GM12878 (cell line): Measurements from ENCODE around the gene SNAPC2. TPM values are rescaled to one million over a fixed set of nuclear protein-coding genes. Genes with fewer than 3 reads are reported as not detected.

Source experiments
- BCL11A ChIP-seq: IDR thresholded peaks from 2 replicates; pipeline ENCODE4 v1.6.1; 2011; ENCODE audit warnings: low read depth, low read length
- DPF2 ChIP-seq: fragments of 450-650 bp; IDR thresholded peaks from 2 replicates; pipeline ENCODE4 v1.6.1; 2017; ENCODE audit warnings: mild to moderate bottlenecking
- GATAD2B ChIP-seq: fragments of 450-650 bp; conservative IDR thresholded peaks from 2 replicates; pipeline ENCODE4 v1.6.1; 2017; ENCODE audit warnings: low read depth, mild to moderate bottlenecking, moderate library complexity
- HDAC2 ChIP-seq: fragments of 200-600 bp; sonication (generic); IDR thresholded peaks from 2 replicates; pipeline ENCODE4 v1.6.1; 2017
- IRF5 ChIP-seq: fragments of 450-650 bp; IDR thresholded peaks from 2 replicates; pipeline ENCODE4 v1.6.1; 2017; ENCODE audit warnings: borderline replicate concordance
- NBN ChIP-seq: fragments of 450-650 bp; IDR thresholded peaks from 2 replicates; pipeline ENCODE4 v1.6.1; 2016
- NRF1 ChIP-seq: conservative IDR thresholded peaks from 2 replicates; pipeline ENCODE4 v1.6.1; 2011; ENCODE audit warnings: mild to moderate bottlenecking, low read depth, low read length, improper control_type of control experiment
- POLR2AphosphoS2 ChIP-seq: IDR thresholded peaks from 2 replicates; pipeline ENCODE4 v1.6.1; 2011; ENCODE audit warnings: low read depth, mild to moderate bottlenecking, low read length, improper control_type of control experiment, moderate library complexity
- RAD51 ChIP-seq: fragments of 450-650 bp; IDR thresholded peaks from 2 replicates; pipeline ENCODE4 v1.6.1; 2016; ENCODE audit warnings: moderate library complexity, mild to moderate bottlenecking, inconsistent platforms
- SREBF2 ChIP-seq: IDR thresholded peaks from 2 replicates; pipeline ENCODE4 v1.6.1; 2012; ENCODE audit warnings: mild to moderate bottlenecking, low read length
- STAT1 ChIP-seq: fragments of 450-650 bp; conservative IDR thresholded peaks from 2 replicates; pipeline ENCODE4 v1.6.1; 2014; ENCODE audit warnings: antibody characterized with exemption, mild to moderate bottlenecking
- ZNF622 ChIP-seq: fragments of 450-650 bp; IDR thresholded peaks from 2 replicates; pipeline ENCODE4 v1.6.1; 2017; ENCODE audit warnings: mild to moderate bottlenecking, inconsistent platforms
- ZNF687 ChIP-seq: fragments of 450-650 bp; IDR thresholded peaks from 2 replicates; pipeline ENCODE4 v1.6.1; 2017; ENCODE audit warnings: mild to moderate bottlenecking, moderate library complexity
- polyA plus RNA-seq, 11 experiments: library from polyadenylated mRNA; depleted of rRNA in 4 of 11; unstranded in 6 of 11; stranded (reverse) in 5 of 11; fragments of >200 nt; fragmentation: Nextera tagmentation in 4 of 11; fragmentation: Illumina TruSeq in 1 of 11; extraction: Ambion mirVana in 4 of 11; extraction: Trizol in 1 of 11; gene quantifications; 1 replicate in 1 of 11; 2 replicates in 10 of 11; pipeline versions ENCODE4 v1.2.1 to v1.2.3, GENCODE V29; 2011 to 2016; ENCODE audit warnings: inconsistent platforms in 2 of 11, missing spikeins in 2 of 11, low read depth in 1 of 11
- total RNA-seq, 4 experiments: library from RNA; depleted of rRNA in 3 of 4; stranded (reverse); fragments of >200 nt in 3 of 4; fragmentation: Illumina TruSeq in 1 of 4; extraction: Trizol in 1 of 4; gene quantifications; 2 replicates each; pipeline versions ENCODE4 v1.2.1 to v1.2.3, GENCODE V29; 2013 to 2021
- TF ChIP-seq, protein P1 (sequence below): IDR thresholded peaks from 2 replicates; pipeline ENCODE4 v1.6.1; 2012; ENCODE audit warnings: improper control_type of control experiment, low read depth, low read length; ENCODE audit not compliant: insufficient replicate concordance
- TF ChIP-seq, protein P2 (sequence below): fragments of 450-650 bp; IDR thresholded peaks from 2 replicates; pipeline ENCODE4 v1.6.1; 2017; ENCODE audit warnings: antibody characterized with exemption, mild to moderate bottlenecking, moderate library complexity
- TF ChIP-seq, protein P3 (sequence below): fragments of 450-650 bp; IDR thresholded peaks from 2 replicates; pipeline ENCODE4 v1.6.1; 2014; ENCODE audit warnings: mild to moderate bottlenecking

Gene SNAPC2
- total and polyA plus RNA-seq, 10 of the 15 experiments (the other 5 are each of a cell fraction or from before 2014, with no cell fraction given), result 0.19 to 20.8 (median 12.6) TPM

GRCh38 chr19:7925171-7925851 lies 5.2 kb downstream of the SNAPC2 start (continued):
- TF ChIP-seq POLR2AphosphoS2 (no peak), NRF1 (no peak), GATAD2B (peak; percentile 73), SREBF2 (no peak), STAT1 (no peak), NBN (no peak), BCL11A (no peak), HDAC2 (no peak), ZNF687 (peak; percentile 37; the same call in 1 of the 2 replicates), IRF5 (no peak), ZNF622 (no peak), DPF2 (peak; percentile 49; the same call in 1 of the 2 replicates), RAD51 (no peak)
- TF ChIP-seq, protein P1, sequence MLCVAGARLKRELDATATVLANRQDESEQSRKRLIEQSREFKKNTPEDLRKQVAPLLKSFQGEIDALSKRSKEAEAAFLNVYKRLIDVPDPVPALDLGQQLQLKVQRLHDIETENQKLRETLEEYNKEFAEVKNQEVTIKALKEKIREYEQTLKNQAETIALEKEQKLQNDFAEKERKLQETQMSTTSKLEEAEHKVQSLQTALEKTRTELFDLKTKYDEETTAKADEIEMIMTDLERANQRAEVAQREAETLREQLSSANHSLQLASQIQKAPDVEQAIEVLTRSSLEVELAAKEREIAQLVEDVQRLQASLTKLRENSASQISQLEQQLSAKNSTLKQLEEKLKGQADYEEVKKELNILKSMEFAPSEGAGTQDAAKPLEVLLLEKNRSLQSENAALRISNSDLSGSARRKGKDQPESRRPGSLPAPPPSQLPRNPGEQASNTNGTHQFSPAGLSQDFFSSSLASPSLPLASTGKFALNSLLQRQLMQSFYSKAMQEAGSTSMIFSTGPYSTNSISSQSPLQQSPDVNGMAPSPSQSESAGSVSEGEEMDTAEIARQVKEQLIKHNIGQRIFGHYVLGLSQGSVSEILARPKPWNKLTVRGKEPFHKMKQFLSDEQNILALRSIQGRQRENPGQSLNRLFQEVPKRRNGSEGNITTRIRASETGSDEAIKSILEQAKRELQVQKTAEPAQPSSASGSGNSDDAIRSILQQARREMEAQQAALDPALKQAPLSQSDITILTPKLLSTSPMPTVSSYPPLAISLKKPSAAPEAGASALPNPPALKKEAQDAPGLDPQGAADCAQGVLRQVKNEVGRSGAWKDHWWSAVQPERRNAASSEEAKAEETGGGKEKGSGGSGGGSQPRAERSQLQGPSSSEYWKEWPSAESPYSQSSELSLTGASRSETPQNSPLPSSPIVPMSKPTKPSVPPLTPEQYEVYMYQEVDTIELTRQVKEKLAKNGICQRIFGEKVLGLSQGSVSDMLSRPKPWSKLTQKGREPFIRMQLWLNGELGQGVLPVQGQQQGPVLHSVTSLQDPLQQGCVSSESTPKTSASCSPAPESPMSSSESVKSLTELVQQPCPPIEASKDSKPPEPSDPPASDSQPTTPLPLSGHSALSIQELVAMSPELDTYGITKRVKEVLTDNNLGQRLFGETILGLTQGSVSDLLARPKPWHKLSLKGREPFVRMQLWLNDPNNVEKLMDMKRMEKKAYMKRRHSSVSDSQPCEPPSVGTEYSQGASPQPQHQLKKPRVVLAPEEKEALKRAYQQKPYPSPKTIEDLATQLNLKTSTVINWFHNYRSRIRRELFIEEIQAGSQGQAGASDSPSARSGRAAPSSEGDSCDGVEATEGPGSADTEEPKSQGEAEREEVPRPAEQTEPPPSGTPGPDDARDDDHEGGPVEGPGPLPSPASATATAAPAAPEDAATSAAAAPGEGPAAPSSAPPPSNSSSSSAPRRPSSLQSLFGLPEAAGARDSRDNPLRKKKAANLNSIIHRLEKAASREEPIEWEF, result no peak
- TF ChIP-seq, protein P2, sequence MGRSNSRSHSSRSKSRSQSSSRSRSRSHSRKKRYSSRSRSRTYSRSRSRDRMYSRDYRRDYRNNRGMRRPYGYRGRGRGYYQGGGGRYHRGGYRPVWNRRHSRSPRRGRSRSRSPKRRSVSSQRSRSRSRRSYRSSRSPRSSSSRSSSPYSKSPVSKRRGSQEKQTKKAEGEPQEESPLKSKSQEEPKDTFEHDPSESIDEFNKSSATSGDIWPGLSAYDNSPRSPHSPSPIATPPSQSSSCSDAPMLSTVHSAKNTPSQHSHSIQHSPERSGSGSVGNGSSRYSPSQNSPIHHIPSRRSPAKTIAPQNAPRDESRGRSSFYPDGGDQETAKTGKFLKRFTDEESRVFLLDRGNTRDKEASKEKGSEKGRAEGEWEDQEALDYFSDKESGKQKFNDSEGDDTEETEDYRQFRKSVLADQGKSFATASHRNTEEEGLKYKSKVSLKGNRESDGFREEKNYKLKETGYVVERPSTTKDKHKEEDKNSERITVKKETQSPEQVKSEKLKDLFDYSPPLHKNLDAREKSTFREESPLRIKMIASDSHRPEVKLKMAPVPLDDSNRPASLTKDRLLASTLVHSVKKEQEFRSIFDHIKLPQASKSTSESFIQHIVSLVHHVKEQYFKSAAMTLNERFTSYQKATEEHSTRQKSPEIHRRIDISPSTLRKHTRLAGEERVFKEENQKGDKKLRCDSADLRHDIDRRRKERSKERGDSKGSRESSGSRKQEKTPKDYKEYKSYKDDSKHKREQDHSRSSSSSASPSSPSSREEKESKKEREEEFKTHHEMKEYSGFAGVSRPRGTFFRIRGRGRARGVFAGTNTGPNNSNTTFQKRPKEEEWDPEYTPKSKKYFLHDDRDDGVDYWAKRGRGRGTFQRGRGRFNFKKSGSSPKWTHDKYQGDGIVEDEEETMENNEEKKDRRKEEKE, result no peak
- TF ChIP-seq, protein P3, sequence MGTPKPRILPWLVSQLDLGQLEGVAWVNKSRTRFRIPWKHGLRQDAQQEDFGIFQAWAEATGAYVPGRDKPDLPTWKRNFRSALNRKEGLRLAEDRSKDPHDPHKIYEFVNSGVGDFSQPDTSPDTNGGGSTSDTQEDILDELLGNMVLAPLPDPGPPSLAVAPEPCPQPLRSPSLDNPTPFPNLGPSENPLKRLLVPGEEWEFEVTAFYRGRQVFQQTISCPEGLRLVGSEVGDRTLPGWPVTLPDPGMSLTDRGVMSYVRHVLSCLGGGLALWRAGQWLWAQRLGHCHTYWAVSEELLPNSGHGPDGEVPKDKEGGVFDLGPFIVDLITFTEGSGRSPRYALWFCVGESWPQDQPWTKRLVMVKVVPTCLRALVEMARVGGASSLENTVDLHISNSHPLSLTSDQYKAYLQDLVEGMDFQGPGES, result no peak
